GM19023 (cell line): ENCODE measurements around the gene CAPZB.
A peak's percentile ranks its signal among the peaks of the same experiment; 100 is the strongest.

Experiments used
- ATAC-seq: cut with Tn5 transposase; IDR thresholded peaks from one replicate; pipeline ENCODE4 v1.9.1; 2021; ENCODE audit warnings: mild to moderate bottlenecking, moderate library complexity; ENCODE audit not compliant: unreplicated experiment

The CAPZB gene

GRCh38 chr1:19390901-19391595 is 94.3 kb downstream of the CAPZB start:
- peak; percentile 50 for ATAC-seq

DNA sequence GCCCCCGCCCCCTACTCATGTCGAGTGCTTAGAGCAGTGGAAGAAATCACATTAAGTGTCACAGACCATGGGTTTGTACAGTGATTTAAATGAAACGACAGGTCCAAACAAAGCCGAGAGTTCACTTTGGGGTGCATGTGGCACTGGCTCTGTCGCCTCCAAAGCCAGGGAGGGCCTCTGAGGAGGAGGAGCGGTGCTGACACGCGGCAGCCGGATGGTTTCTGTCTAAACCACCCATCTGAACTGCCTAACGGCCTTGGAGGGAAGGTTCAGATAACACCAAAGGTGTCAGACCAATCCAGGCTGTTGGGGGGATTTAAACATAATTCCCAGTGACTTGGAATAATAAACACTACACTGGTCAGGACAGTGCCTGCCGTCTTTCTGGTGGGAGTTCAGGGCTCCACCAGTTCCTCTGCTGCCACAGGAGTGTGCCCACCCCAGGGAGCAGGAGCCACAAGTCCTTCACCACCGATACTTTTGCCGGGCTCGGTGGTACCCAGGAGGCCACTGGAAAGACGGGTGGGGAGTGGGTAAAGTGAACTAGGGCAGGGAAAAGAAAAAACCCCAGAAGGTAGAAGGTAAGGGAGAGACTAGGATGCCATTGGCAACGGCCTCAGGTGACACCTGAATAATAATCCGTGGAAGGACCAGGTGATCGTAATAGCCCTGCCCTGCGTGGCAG is 95.0 kb downstream of the CAPZB start:
- peak; percentile 17 for ATAC-seq

DNA sequence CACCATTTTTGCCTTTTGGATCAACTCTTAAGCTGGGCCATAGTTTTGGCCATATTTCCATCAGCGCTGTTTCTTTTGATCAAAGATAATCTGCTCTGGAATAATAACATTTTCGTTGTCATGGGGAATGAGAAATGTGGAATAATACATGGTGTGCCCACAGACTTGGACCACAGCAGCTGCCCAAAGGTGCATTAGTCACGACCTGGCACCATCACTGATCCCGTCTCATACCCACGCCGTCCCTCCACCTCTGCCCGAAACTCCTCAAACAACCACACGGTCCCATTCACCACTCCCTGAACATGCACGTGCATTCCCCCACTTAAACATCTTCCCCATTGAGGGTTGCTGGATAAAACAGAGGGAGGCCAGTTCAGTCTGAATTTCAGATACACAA is 96.4 kb downstream of the CAPZB start:
- ATAC-seq: no peak

DNA sequence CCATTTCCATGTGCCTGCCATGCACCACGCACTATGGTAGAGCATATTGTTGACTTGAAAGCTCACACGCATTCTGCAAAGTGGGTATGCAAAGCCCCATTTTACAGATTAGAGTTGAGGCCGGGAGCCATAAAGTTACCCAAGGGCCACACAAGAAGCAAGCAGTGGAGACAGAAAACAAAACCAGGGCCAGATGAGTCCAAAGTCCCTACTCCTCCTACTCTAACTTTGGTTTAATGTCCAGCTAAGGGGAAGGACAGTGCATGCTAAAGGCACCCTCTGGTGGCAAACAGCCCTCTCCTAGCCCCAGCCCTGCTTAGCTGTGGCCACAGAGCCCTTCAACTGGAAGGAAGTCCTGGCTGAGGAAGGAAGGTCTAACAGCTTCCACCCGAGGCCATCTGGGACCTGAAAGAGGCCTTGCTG is 98.3 kb downstream of the CAPZB start:
- no peak for ATAC-seq

DNA sequence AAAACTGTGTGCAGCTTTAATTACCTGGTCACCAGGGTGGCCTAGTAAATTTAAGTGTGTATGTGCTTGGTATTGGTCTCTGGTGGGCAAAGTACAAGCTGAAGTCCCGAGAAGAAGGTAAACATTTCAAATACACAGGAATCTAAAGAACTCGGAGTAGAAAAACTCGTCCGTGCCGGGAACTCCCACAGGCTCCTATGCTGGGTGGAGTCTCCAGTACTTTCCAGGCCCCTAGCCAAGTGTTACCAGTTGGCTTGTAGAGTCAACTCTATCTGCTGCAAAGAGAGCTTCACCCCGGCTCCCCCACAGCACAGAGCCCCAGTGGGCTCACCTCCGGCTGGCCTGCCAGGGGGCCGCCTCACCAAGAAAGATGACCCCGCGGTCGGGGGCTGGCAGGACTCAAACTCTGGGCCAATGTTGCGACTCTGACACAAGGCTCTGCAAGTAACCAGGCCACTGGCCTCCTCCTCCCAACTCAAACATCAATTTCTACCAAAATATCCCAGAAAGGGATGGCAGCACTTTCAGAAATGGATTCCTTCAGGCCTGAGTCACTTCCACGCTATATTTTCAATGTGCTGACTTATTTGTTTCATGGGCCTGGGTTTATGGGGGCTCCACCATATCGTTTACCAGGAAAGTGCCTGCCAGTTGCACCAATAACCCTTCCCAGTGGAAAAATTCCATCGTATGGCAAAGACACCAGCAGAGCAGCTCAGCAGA is 99.3 kb downstream of the CAPZB start:
- ATAC-seq: no peak

DNA sequence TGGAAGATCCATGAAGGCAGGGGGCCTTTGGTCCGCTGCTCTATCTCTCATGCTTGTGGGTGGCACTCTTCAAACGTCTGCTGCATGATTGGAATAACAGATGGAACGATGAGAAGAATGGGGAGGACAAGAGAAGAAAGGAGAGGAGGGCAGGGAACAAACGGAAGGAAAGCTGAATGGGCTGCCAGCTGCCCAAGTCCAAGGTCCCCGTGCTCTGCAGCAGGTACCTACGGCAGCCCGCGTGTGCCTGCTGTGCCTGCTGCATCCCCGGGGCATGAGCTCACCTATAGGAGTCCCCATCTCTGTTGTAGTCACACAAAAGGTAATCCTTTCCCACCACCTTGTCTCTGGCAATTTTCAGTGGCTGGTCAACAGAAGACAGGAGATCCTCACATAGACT is 100.1 kb downstream of the CAPZB start:
- no peak for ATAC-seq

DNA sequence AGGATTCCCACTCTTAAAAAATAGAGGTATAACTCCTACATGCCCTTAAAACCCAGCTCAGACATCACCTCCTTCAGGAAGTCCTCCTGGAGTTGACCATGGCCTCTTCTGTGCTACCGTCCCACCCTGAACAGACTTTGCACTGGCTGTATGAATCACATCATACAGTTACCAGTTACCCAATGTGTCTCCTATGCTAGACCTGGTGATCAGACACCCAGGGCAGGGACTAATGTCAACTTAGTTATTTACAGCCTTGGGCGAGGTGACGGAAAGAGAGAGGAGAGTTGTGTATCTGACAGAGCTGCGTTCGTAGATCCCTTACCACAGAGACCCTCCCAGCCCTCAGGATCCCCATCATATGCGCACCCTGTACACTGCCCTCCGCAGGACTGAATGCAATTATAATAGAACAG is 100.6 kb downstream of the CAPZB start:
- ATAC-seq: no peak

- no peak for ATAC-seq
These were observed 101.2 kb downstream of the CAPZB start for GRCh38 chr1:19384113-19384512.

GRCh38 chr1:19382222-19382621 is 103.1 kb downstream of the CAPZB start:
- no peak for ATAC-seq

DNA sequence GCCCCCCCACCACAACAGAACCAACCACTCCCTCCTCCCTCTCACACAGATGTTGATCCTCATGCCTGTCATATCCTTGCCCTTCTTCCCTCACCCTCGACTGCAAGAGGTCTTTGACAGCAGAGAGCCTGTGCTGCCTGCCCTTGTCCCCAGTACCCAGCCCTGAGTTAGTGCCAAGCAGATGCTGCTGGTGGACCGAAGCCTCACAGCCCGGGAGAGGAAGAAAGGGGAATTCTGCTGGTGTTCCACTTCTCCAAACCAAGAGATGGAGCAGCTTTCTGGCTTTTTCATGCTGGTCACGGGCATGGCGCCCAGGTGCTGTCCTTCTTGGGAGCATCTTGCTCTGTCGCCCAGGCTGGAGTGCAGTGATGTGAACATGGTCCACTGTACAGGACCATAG is 104.1 kb downstream of the CAPZB start:
- no peak for ATAC-seq

DNA sequence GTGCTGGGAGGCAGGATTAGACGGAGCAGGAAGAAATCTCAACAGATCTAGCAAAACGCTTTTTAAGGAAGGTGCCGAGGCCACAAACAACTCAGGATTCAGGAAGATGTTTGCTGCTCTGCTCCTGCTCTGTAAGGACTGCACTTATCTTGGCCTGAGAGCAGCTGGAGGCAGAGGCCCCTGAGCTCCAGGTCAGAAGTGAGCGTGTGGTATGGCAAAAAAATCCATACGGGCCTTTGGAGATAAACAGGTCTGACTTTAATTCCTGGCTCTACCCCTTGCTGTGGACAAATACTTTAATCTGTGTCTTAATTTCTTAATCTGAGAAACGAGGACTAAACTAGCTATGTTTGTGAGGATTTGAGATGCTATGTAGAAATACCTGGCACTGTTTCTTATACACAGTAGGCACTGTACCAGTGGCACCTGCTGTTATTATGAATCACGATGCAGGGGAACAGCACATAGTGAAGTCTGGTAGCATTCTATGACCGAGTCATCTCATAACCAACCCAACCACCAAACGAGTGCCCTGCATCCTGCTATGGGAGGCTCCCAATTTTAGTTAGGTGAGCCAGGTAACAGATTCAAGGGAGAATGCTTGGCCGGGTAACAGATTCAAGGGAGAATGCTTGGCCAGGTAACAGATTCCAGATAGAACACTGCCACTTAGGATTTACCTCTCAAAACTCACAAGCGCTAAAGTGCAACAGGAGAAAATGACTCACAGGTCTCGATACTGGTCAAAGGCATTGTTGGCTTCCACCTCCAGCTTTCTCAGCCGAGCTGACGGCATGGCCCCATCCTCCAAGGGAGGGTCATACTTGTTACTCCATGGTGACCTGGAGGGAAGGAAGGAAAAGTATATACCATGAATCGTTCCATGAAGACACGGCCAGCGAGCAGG is 107.3 kb downstream of the CAPZB start:
- ATAC-seq: no peak

GRCh38 chr1:19376428-19377372 is 108.6 kb downstream of the CAPZB start:
- no peak for ATAC-seq

GRCh38 chr1:19375631-19376400 is 109.5 kb downstream of the CAPZB start:
- ATAC-seq: no peak

GRCh38 chr1:19374926-19375325 is 110.4 kb downstream of the CAPZB start:
- ATAC-seq: no peak

GRCh38 chr1:19374083-19374801 is 111.1 kb downstream of the CAPZB start:
- ATAC-seq: no peak

DNA sequence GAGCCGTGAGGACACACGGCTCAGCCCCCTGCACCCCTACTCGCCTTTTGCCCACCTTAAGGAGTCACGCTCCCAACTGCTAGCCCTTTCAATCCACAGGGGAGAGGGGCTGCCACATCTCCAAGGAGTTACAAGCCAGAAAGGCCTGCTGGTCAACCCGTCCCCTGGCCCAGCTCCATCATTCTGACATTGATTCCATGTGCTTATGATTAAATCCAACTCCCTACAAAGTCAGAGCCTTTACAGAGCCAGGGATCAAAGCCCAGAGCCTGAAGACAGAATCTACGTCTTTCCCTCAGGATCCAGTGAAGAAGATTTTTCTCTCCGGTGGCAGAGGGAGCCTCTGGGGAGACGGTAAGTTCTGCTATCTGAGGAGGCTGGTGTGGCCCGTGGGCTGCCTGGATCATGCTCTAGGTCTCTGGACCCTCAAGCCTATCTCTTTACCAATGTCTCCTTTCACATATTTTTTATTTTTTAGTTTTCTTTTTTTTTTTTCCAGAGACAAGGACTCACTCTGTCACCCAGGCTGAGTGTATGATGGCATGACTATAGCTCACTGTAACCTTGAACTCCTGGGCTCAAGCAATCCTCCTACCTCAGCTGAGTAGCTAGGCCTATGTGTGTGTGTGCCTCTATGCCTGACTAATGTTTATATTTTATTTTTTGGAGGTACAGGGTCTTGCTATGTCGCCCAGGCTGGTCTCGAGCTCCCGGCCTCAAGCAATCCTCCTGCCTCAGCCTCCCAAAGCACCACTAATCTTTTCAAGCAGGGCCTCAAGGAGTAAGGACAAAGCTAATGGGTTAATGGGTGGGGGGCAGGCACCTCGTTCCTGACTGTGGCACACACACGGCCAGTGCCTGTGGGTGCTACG is 111.9 kb downstream of the CAPZB start:
- ATAC-seq: no peak

GRCh38 chr1:19372602-19373001 is 112.7 kb downstream of the CAPZB start:
- ATAC-seq: no peak

GRCh38 chr1:19372136-19372514 is 113.2 kb downstream of the CAPZB start:
- no peak for ATAC-seq
